Measurements from ENCODE around the gene GABRR2. TPM values are rescaled to one million over a fixed set of nuclear protein-coding genes. Genes with fewer than 3 reads are reported as not detected.

Gene GABRR2
- total RNA-seq = 1 to 10 TPM in 1 of 2 donors, not detected in 1; 2.0 TPM

- peaks cover 1% of the 10 kb centered on the region for H3K9me3 ChIP-seq
- H3K4me1 ChIP-seq (ENCODE audit: control insufficient read depth in 1 of 2, low read depth in 2 of 2) = peaks cover 15 to 25% of the 10 kb centered on the region in 2 donors
- no peaks in the 10 kb centered on the region for H3K36me3 ChIP-seq
- H3K27me3 ChIP-seq (replicated peaks; ENCODE audit: insufficient read depth) = no peaks in the 10 kb centered on the region
- H3K27ac ChIP-seq = no peak within 1 kb of the TSS
- DNase-seq (ENCODE audit: low spot score) (no peak), ATAC-seq (ENCODE audit: insufficient number of reproducible peaks, low FRiP score, low read depth) (no peak)
- TF ChIP-seq CTCF (IDR thresholded peaks at IDR 0.05) = no peak
- H3K4me3 ChIP-seq = no peak within 1 kb of the TSS
These were observed at the start of gene GABRR2 for GRCh38 chr6:89315249-89315885. TSS of gene GABRR2 (minus strand) at chr6:89315299. CDS start at chr6:89315165, 134 bp downstream.

- Histone ChIP-seq H3K9me3 (no peaks in the 10 kb centered on the region), H3K27ac (no peak overlapping the region), H3K36me3 (no peaks in the 10 kb centered on the region), H3K27me3 (replicated peaks; ENCODE audit: insufficient read depth) (no peaks in the 10 kb centered on the region), H3K4me1 (ENCODE audit: control insufficient read depth in 1 of 2, low read depth in 2 of 2) (peaks cover 4 to 5% of the 10 kb centered on the region in 2 donors), H3K4me3 (no peak overlapping the region)
- no peak for TF ChIP-seq CTCF (IDR thresholded peaks at IDR 0.05)
- DNase-seq (ENCODE audit: low spot score) = no peak
- no peak for ATAC-seq (ENCODE audit: insufficient number of reproducible peaks, low FRiP score, low read depth)
These were observed 49.5 kb upstream of the GABRR2 start for GRCh38 chr6:89364586-89364985.

GRCh38 chr6:89361171-89361570, 46.1 kb upstream of the GABRR2 start:
- Histone ChIP-seq H3K27ac (no peak overlapping the region), H3K4me3 (no peak overlapping the region), H3K4me1 (ENCODE audit: control insufficient read depth in 1 of 2, low read depth in 2 of 2) (no peaks in the 10 kb centered on the region), H3K27me3 (replicated peaks; ENCODE audit: insufficient read depth) (no peaks in the 10 kb centered on the region), H3K9me3 (no peaks in the 10 kb centered on the region), H3K36me3 (no peaks in the 10 kb centered on the region)
- no peak for DNase-seq (ENCODE audit: low spot score)
- TF ChIP-seq CTCF (IDR thresholded peaks at IDR 0.05) = no peak
- no peak for ATAC-seq (ENCODE audit: insufficient number of reproducible peaks, low FRiP score, low read depth)

GRCh38 chr6:89360415-89360999, 45.4 kb upstream of the GABRR2 start:
- Histone ChIP-seq H3K4me1 (ENCODE audit: control insufficient read depth in 1 of 2, low read depth in 2 of 2) (no peaks in the 10 kb centered on the region), H3K36me3 (no peaks in the 10 kb centered on the region), H3K4me3 (no peak overlapping the region), H3K27me3 (replicated peaks; ENCODE audit: insufficient read depth) (no peaks in the 10 kb centered on the region), H3K9me3 (no peaks in the 10 kb centered on the region), H3K27ac (no peak overlapping the region)
- no peak for DNase-seq (ENCODE audit: low spot score)
- TF ChIP-seq CTCF (IDR thresholded peaks at IDR 0.05) = no peak
- no peak for ATAC-seq (ENCODE audit: insufficient number of reproducible peaks, low FRiP score, low read depth)

- DNase-seq (ENCODE audit: low spot score) (no peak), ATAC-seq (ENCODE audit: insufficient number of reproducible peaks, low FRiP score, low read depth) (no peak)
- H3K36me3 ChIP-seq = no peaks in the 10 kb centered on the region
- H3K9me3 ChIP-seq = no peaks in the 10 kb centered on the region
- no peak overlapping the region for H3K4me3 ChIP-seq
- TF ChIP-seq CTCF (IDR thresholded peaks at IDR 0.05) = no peak
- H3K27me3 ChIP-seq (replicated peaks; ENCODE audit: insufficient read depth) = no peaks in the 10 kb centered on the region
- no peak overlapping the region for H3K27ac ChIP-seq
- no peaks in the 10 kb centered on the region for H3K4me1 ChIP-seq (ENCODE audit: control insufficient read depth in 1 of 2, low read depth in 2 of 2)
These were observed 44.5 kb upstream of the GABRR2 start for GRCh38 chr6:89359561-89359960.

All from thoracic aorta (tissue), 2 donors.